GM23248 (cell line): Measurements from ENCODE around the gene PTPN6. TPM values are rescaled to one million over a fixed set of nuclear protein-coding genes. Genes with fewer than 3 reads are reported as not detected.

ENCODE experiments used
- DNase-seq: peaks from one replicate; pipeline ENCODE4 v3.0.0-alpha.2; 2015
- H2AFZ ChIP-seq: fragments of 200-600 bp; sonication (generic); 2 replicates; pipeline ENCODE4 v1.6.1; 2016; ENCODE audit warnings: antibody characterized with exemption
- H3F3A ChIP-seq: fragments of 200-600 bp; sonication (generic); 2 replicates; pipeline ENCODE4 v1.6.1; 2016; ENCODE audit warnings: mild to moderate bottlenecking, antibody characterized with exemption, mixed run types; ENCODE audit not compliant: insufficient read depth
- H3K27ac ChIP-seq: fragments of 200-600 bp; sonication (generic); 2 replicates; pipeline ENCODE4 v1.5.1; 2016; ENCODE audit warnings: mild to moderate bottlenecking
- H3K27me3 ChIP-seq: fragments of 200-600 bp; sonication (generic); replicated peaks from 2 replicates; pipeline ENCODE4 v1.6.1; 2016; ENCODE audit warnings: mild to moderate bottlenecking; ENCODE audit not compliant: insufficient read depth
- H3K36me3 ChIP-seq: fragments of 200-600 bp; sonication (generic); 2 replicates; pipeline ENCODE4 v1.6.1; 2016; ENCODE audit warnings: low read depth, mild to moderate bottlenecking
- H3K4me1 ChIP-seq: fragments of 200-600 bp; sonication (generic); 2 replicates; pipeline ENCODE4 v1.6.1; 2016; ENCODE audit warnings: mild to moderate bottlenecking; ENCODE audit not compliant: insufficient read depth
- H3K4me2 ChIP-seq: fragments of 200-600 bp; sonication (generic); one replicate; pipeline ENCODE4 v1.6.1; 2016; ENCODE audit warnings: mild to moderate bottlenecking; ENCODE audit not compliant: unreplicated experiment
- H3K4me3 ChIP-seq: fragments of 200-600 bp; sonication (generic); 2 replicates; pipeline ENCODE4 v1.5.1; 2016; ENCODE audit warnings: mild to moderate bottlenecking
- H3K79me2 ChIP-seq: fragments of 200-600 bp; sonication (generic); 2 replicates; pipeline ENCODE4 v1.6.1; 2016; ENCODE audit warnings: mild to moderate bottlenecking; ENCODE audit not compliant: insufficient read depth
- H3K9ac ChIP-seq: fragments of 200-600 bp; sonication (generic); 2 replicates; pipeline ENCODE4 v1.6.1; 2016; ENCODE audit warnings: mild to moderate bottlenecking
- H3K9me2 ChIP-seq: fragments of 200-600 bp; sonication (generic); 2 replicates; pipeline ENCODE4 v1.6.1; 2016; ENCODE audit warnings: mixed run types, mild to moderate bottlenecking, moderate library complexity; ENCODE audit not compliant: insufficient read depth
- H3K9me3 ChIP-seq: fragments of 200-600 bp; sonication (generic); one replicate; pipeline ENCODE4 v1.6.1; 2017; ENCODE audit warnings: low read depth
- H4K20me1 ChIP-seq: fragments of 200-600 bp; sonication (generic); 2 replicates; pipeline ENCODE4 v1.6.0; 2016; ENCODE audit not compliant: insufficient read depth
- EZH2 ChIP-seq: fragments of 200-600 bp; sonication (generic); IDR thresholded peaks from 2 replicates; pipeline ENCODE4 v1.6.1; 2018; ENCODE audit warnings: antibody characterized with exemption, mild to moderate bottlenecking; ENCODE audit not compliant: insufficient read depth, poor library complexity, severe bottlenecking
- EZH2phosphoT487 ChIP-seq: fragments of 200-600 bp; sonication (generic); IDR thresholded peaks from 2 replicates; pipeline ENCODE4 v1.6.1; 2018; ENCODE audit warnings: antibody characterized with exemption, moderate library complexity, mild to moderate bottlenecking, low read depth; ENCODE audit not compliant: insufficient read depth
- WGBS, 2 experiments: methylation state at CpG; one replicate each; pipeline ENCODE4 v1.1.6; 2015 to 2017; ENCODE audit warnings: low lambda C conversion rate in 2 of 2, low coverage in 1 of 2; ENCODE audit errors: missing lambda C conversion rate in 2 of 2; 5-methylcytosine and 5-hydroxymethylcytosine counted together
- in situ Hi-C: fragments of 300-500 bp; cut with MboI; formaldehyde crosslinking; loops from 2 replicates; pipeline ENCODE4 v1.15.0; 2020
- polyA plus RNA-seq: library from polyadenylated mRNA; unstranded; fragments of >200 nt; fragmentation: Nextera tagmentation; extraction: Ambion mirVana; gene quantifications from 2 replicates; pipeline ENCODE4 v1.2.1, GENCODE V29; 2016
- total RNA-seq: library from RNA; depleted of rRNA; stranded (reverse); fragments of >200 nt; shearing (Covaris generic); gene quantifications from 2 replicates; pipeline ENCODE4 v1.2.3, GENCODE V29; 2014

Gene PTPN6
- total and polyA plus RNA-seq, 2 experiments from 2014 or later = 0.21 TPM; not detected in 1

DNA sequence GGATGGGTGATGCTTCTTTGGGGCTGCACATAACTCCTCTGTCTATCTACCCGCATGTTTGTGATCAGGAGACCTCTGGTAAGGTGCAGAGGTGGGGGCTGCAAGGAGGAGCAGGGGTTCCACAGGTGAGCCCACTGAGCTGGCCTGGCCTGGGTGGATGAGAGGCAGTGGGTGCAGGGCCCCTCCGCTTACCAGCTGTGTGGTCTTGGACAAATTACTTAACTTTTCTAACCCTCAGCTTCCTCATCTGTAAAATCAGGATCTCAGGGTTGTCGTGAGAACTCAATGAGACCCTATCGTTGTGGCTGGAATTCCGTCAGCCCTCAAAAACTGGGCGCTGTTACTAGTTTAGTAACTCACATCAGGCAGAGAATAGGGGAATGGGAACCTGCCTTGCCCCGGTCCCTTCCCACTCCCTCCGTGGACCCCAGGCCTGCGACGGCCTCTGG lies 7.5 kb downstream of the PTPN6 start:
- Histone ChIP-seq H3K27ac (no peak overlapping the region), H3K4me2 (no peak overlapping the region), H3K4me1 (0 out of 2 replicates have a peak, but pooled peaks cover 7% of the 10 kb centered on the region), H2AFZ (no peak overlapping the region), H3K27me3 (no peaks in the 10 kb centered on the region), H3F3A (no peaks in the 10 kb centered on the region), H3K9me2 (no peaks in the 10 kb centered on the region), H3K9ac (no peak overlapping the region), H3K79me2 (no peaks in the 10 kb centered on the region), H3K4me3 (no peak overlapping the region), H3K36me3 (no peaks in the 10 kb centered on the region), H3K9me3 (no peaks in the 10 kb centered on the region), H4K20me1 (no peaks in the 10 kb centered on the region)
- WGBS, 2 experiments = 70 to 71% methylated on average over 10 of the region's 10 CpGs
- no peak for DNase-seq
- in situ Hi-C loops = no loop called here
- no peak for TF ChIP-seq EZH2
- no peak for TF ChIP-seq EZH2phosphoT487

DNA sequence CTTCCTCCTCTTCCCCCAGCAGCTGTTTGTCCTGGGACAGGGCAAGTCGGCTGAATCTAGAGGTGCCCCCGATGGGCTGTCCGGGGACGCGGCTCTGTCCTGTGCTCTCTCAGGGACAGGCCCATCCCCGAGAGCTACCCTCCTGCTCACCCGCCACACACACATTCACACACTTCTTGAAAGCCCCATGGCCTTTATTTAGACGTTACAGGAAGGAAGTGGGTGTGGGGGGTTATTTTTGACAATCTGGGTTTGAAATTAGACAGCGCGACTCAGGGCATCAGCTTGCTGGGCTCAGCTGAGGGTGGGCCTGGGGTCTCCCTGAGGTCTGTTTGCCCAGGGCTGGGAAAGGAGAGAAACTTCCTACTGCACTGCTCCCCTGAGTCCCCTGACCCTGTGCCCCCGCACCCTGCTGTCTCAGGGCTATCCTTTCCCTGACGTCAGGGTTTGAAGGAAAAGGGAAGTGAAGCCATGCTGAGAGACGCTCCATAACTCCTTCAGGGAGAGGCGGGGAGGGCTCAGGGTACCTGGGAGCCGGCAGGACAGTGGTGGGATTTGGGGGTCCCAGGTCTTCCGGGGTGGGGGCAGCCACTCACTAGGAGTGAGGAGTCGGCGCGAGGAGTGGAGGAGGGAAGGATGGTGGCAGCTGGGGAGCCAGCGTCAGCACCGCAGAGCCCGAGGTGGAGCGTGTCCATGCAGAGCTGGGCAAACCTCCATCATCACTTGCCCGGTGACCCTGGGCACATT lies 8.1 kb downstream of the PTPN6 start:
- Histone ChIP-seq H3K4me1 (0 out of 2 replicates have a peak, but pooled peaks cover 7% of the 10 kb centered on the region), H3K27ac (no peak overlapping the region), H3K9ac (no peak overlapping the region), H3K9me3 (no peaks in the 10 kb centered on the region), H4K20me1 (no peaks in the 10 kb centered on the region), H3K4me2 (no peak overlapping the region), H3K4me3 (no peak overlapping the region), H3K27me3 (no peaks in the 10 kb centered on the region), H3F3A (peaks cover 3% of the 10 kb centered on the region; the same call in 1 of the 2 replicates), H3K79me2 (no peaks in the 10 kb centered on the region), H3K36me3 (no peaks in the 10 kb centered on the region), H3K9me2 (no peaks in the 10 kb centered on the region), H2AFZ (no peak overlapping the region)
- DNase-seq = no peak
- TF ChIP-seq EZH2phosphoT487 (no peak), EZH2 (no peak)
- WGBS, 2 experiments = 75% methylated on average over 13 to 24 of the region's 24 CpGs
- in situ Hi-C loops = no loop called here

DNA sequence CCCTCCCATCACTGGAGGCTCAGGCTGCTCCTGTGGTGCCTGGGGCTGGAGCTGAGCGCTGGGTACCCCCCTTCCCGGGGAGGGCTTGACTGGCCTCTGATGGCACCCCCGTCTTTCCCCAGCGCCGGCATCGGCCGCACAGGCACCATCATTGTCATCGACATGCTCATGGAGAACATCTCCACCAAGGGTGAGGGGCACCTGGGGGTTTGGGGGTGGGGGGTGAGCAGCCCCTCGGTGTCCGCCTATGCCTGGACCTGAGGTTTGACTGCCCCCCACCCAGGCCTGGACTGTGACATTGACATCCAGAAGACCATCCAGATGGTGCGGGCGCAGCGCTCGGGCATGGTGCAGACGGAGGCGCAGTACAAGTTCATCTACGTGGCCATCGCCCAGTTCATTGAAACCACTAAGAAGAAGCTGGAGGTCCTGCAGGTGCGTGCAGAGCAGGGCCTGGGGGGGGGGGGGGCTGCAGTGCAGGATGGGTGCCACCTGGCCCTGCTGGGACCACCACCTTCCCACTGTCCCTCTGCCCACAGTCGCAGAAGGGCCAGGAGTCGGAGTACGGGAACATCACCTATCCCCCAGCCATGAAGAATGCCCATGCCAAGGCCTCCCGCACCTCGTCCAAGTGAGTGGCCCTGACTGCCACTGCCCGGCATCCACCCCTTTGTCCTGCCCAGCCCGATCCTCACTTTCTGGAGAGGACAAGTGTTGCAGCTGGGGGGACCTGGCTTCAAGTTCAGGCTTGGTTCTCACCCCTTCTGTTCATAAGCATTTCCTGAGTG lies 8.8 kb downstream of the PTPN6 start:
- Histone ChIP-seq H3K27me3 (no peaks in the 10 kb centered on the region), H3K4me2 (no peak overlapping the region), H3F3A (peaks cover 10% of the 10 kb centered on the region; the same call in 1 of the 2 replicates), H4K20me1 (no peaks in the 10 kb centered on the region), H3K4me1 (0 out of 2 replicates have a peak, but pooled peaks cover 7% of the 10 kb centered on the region), H3K79me2 (no peaks in the 10 kb centered on the region), H3K36me3 (no peaks in the 10 kb centered on the region), H3K9ac (no peak overlapping the region), H3K27ac (no peak overlapping the region), H3K9me3 (no peaks in the 10 kb centered on the region), H3K9me2 (no peaks in the 10 kb centered on the region), H3K4me3 (no peak overlapping the region), H2AFZ (no peak overlapping the region)
- no peak for DNase-seq
- TF ChIP-seq EZH2 (no peak), EZH2phosphoT487 (no peak)
- WGBS, 2 experiments = 92 to 96% methylated on average over 22 to 24 of the region's 26 CpGs
- in situ Hi-C loops = no loop called here

DNA sequence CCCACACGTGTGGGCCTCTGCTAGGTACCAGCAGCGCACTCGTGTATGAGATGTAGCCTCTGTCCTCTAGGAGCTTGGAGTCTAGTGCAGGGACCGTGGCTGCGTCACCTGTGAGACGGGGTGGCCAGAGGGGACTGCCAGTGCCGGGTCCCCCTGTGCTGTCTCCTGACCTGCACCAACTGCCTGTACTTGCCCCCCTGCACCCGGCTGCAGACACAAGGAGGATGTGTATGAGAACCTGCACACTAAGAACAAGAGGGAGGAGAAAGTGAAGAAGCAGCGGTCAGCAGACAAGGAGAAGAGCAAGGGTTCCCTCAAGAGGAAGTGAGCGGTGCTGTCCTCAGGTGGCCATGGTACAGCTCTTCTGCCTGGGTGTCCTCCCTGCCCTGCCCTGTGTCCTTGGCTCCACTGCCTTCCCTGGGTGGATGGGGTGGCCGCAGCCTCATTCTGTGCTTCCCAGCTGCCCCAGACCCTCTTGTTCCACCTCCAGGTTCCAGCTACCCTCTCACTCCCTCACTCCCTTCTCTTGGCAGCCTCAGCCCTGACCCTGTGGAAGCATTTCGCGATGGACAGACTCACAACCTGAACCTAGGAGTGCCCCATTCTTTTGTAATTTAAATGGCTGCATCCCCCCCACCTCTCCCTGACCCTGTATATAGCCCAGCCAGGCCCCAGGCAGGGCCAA lies 9.6 kb downstream of the PTPN6 start:
- peak overlapping the region; percentile 51 for H3K4me3 ChIP-seq
- peak; percentile 51 for DNase-seq

More for the DNA sequence above, 9.6 kb downstream of the PTPN6 start:
- no peaks in the 10 kb centered on the region for H4K20me1 ChIP-seq
- H3K9me3 ChIP-seq = no peaks in the 10 kb centered on the region
- H3K36me3 ChIP-seq = peaks cover 5% of the 10 kb centered on the region
- TF ChIP-seq EZH2 = no peak
- TF ChIP-seq EZH2phosphoT487 = no peak
- in situ Hi-C loops = no loop called here
- H2AFZ ChIP-seq = peak overlapping the region; percentile 78
- peak overlapping the region; percentile 86 for H3K27ac ChIP-seq
- peaks cover 17% of the 10 kb centered on the region for H3F3A ChIP-seq
- no peaks in the 10 kb centered on the region for H3K27me3 ChIP-seq
- 75 to 77% methylated on average over 13 of the region's 13 CpGs for WGBS, 2 experiments
- peak overlapping the region; percentile 79 for H3K9ac ChIP-seq
- H3K4me1 ChIP-seq = 0 out of 2 replicates have a peak, but pooled peaks cover 7% of the 10 kb centered on the region
- no peaks in the 10 kb centered on the region for H3K9me2 ChIP-seq
- no peaks in the 10 kb centered on the region for H3K79me2 ChIP-seq
- H3K4me2 ChIP-seq = peak overlapping the region; percentile 28
